ENCODE measurements around the gene SS18L1.

Gene SS18L1

GRCh38 chr20:62216636-62217566 lies 73.3 kb downstream of the SS18L1 start:
- no peak for DNase-seq

- no peak for DNase-seq
Observed at GRCh38 chr20:62217913-62218773, 74.6 kb downstream of the SS18L1 start.

- DNase-seq: no peak
Observed at GRCh38 chr20:62219101-62219991, 75.8 kb downstream of the SS18L1 start.

GRCh38 chr20:62219992-62220665 lies 76.6 kb downstream of the SS18L1 start, which contains the start of gene HRH3:
Gene HRH3, minus strand, starts transcription at chr20:62220278. Its CDS starts 308 bp downstream, at chr20:62219970.
- peak; percentile 44 for DNase-seq

- DNase-seq: no peak
Observed at GRCh38 chr20:62220666-62221568, 77.3 kb downstream of the SS18L1 start.

- DNase-seq: no peak
Observed at GRCh38 chr20:62222266-62222850, 78.8 kb downstream of the SS18L1 start.

GRCh38 chr20:62222972-62223371 lies 79.4 kb downstream of the SS18L1 start:
- no peak for DNase-seq

GRCh38 chr20:62223571-62223970 lies 80.0 kb downstream of the SS18L1 start:
- DNase-seq: no peak

GRCh38 chr20:62224113-62224855 lies 80.7 kb downstream of the SS18L1 start:
- DNase-seq: no peak

- DNase-seq: no peak
Observed at GRCh38 chr20:62225026-62225425, 81.5 kb downstream of the SS18L1 start.

GRCh38 chr20:62225820-62226635 lies 82.5 kb downstream of the SS18L1 start:
- no peak for DNase-seq

- DNase-seq: no peak
Observed at GRCh38 chr20:62226707-62227590, 83.4 kb downstream of the SS18L1 start.

- DNase-seq: no peak
Observed at GRCh38 chr20:62227591-62227976, 84.0 kb downstream of the SS18L1 start.

GRCh38 chr20:62227977-62228958 lies 84.7 kb downstream of the SS18L1 start:
- no peak for DNase-seq

GRCh38 chr20:62228982-62229545 lies 85.5 kb downstream of the SS18L1 start:
- DNase-seq: no peak

GRCh38 chr20:62229667-62230066 lies 86.1 kb downstream of the SS18L1 start:
- no peak for DNase-seq
